Activated CD4-positive, alpha-beta T cell treated with anti-CD3 and anti-CD28 coated beads, Interleukin-2, Interleukin-4, amounts not matched to agents 100 ng/mL and 50 ng/mL, durations not matched to agents 16 hours and 8 hours (primary cell): Measurements from ENCODE around the gene TBC1D5.
"Not testable (repeated sequence)": the region's sequence is repeated elsewhere in the genome, so short reads cannot be mapped to it uniquely, and the experiment has no call there.

ENCODE experiments used
- DNase-seq: peaks from one replicate; pipeline ENCODE4 v3.0.0-alpha.2; 2020; ENCODE audit warnings: low spot score

Gene TBC1D5

GRCh38 chr3:17714473-17714872 lies 28.0 kb downstream of the TBC1D5 start:
- DNase-seq: no peak

- DNase-seq: no peak
These were observed 33.1 kb downstream of the TBC1D5 start for GRCh38 chr3:17709236-17709810.

- DNase-seq: no peak
These were observed 34.5 kb downstream of the TBC1D5 start for GRCh38 chr3:17707813-17708543.

- DNase-seq: not testable (repeated sequence)
These were observed 36.4 kb downstream of the TBC1D5 start for GRCh38 chr3:17705991-17706390.

GRCh38 chr3:17699815-17700214 lies 42.6 kb downstream of the TBC1D5 start:
- not testable (repeated sequence) for DNase-seq

GRCh38 chr3:17695665-17696064 lies 46.8 kb downstream of the TBC1D5 start:
- DNase-seq: not testable (repeated sequence)

- DNase-seq: not testable (repeated sequence)
These were observed 48.8 kb downstream of the TBC1D5 start for GRCh38 chr3:17693670-17693999.

GRCh38 chr3:17692846-17693669 lies 49.4 kb downstream of the TBC1D5 start:
- DNase-seq: peak; percentile 6

GRCh38 chr3:17687566-17687965 lies 54.9 kb downstream of the TBC1D5 start:
- no peak for DNase-seq

GRCh38 chr3:17686613-17687012 lies 55.8 kb downstream of the TBC1D5 start:
- DNase-seq: peak; percentile 2

- DNase-seq: no peak
These were observed 58.8 kb downstream of the TBC1D5 start for GRCh38 chr3:17683542-17684207.

- no peak for DNase-seq
These were observed 61.9 kb downstream of the TBC1D5 start for GRCh38 chr3:17680530-17680929.

GRCh38 chr3:17678116-17678741 lies 64.2 kb downstream of the TBC1D5 start:
- DNase-seq: peak; percentile 52

GRCh38 chr3:17674082-17674686 lies 68.2 kb downstream of the TBC1D5 start:
- no peak for DNase-seq

GRCh38 chr3:17672506-17672905 lies 69.9 kb downstream of the TBC1D5 start:
- DNase-seq: no peak

GRCh38 chr3:17670749-17671148 lies 71.7 kb downstream of the TBC1D5 start:
- no peak for DNase-seq

GRCh38 chr3:17664923-17665322 lies 77.5 kb downstream of the TBC1D5 start:
- no peak for DNase-seq

- DNase-seq: no peak
These were observed 86.2 kb downstream of the TBC1D5 start for GRCh38 chr3:17656264-17656663.

- no peak for DNase-seq
These were observed 86.7 kb downstream of the TBC1D5 start for GRCh38 chr3:17655743-17656142.

GRCh38 chr3:17649748-17650147 lies 92.7 kb downstream of the TBC1D5 start:
- not testable (repeated sequence) for DNase-seq

GRCh38 chr3:17648630-17649355 lies 93.6 kb downstream of the TBC1D5 start:
- DNase-seq: not testable (repeated sequence)
